Osteoblast (primary cell): ENCODE results near the gene IGFBP4. TPM values are rescaled to one million over a fixed set of nuclear protein-coding genes. Genes with fewer than 3 reads are reported as not detected.

ENCODE experiments used
- DNase-seq: peaks from one replicate; pipeline ENCODE4 v3.0.0; 2011; ENCODE audit warnings: low spot score, mixed read lengths; ENCODE audit not compliant: insufficient read length; ENCODE audit errors: missing footprints
- H2AFZ ChIP-seq: 2 replicates; pipeline ENCODE4 v1.6.0; 2011; ENCODE audit warnings: mild to moderate bottlenecking, low read length
- H3K27ac ChIP-seq: 2 replicates; pipeline ENCODE4 v1.5.1; 2011; ENCODE audit warnings: mild to moderate bottlenecking, low read depth, low read length, moderate library complexity
- H3K27me3 ChIP-seq: 2 replicates; pipeline ENCODE4 v1.6.0; 2012; ENCODE audit warnings: mild to moderate bottlenecking, control low read depth, inconsistent platforms, low read length, moderate library complexity; ENCODE audit not compliant: insufficient read depth
- H3K36me3 ChIP-seq: 2 replicates; pipeline ENCODE4 v1.5.1; 2011; ENCODE audit warnings: mild to moderate bottlenecking, low read length, control low read depth, moderate library complexity; ENCODE audit not compliant: insufficient read depth
- H3K4me1 ChIP-seq: 2 replicates; pipeline ENCODE4 v1.5.1; 2011; ENCODE audit warnings: mild to moderate bottlenecking, low read length, control low read depth, moderate library complexity; ENCODE audit not compliant: insufficient read depth
- H3K4me2 ChIP-seq: 2 replicates; pipeline ENCODE4 v1.6.0; 2011; ENCODE audit warnings: mild to moderate bottlenecking, low read length; ENCODE audit not compliant: insufficient read depth
- H3K4me3 ChIP-seq: fragments of 200-600 bp; sonication (generic); 3 replicates; pipeline ENCODE4 v1.5.1; 2012; ENCODE audit warnings: mild to moderate bottlenecking, low read length, inconsistent platforms; ENCODE audit not compliant: insufficient read depth
- H3K79me2 ChIP-seq: 2 replicates; pipeline ENCODE4 v1.6.0; 2012; ENCODE audit warnings: mild to moderate bottlenecking, low read length, control low read depth, inconsistent platforms; ENCODE audit not compliant: insufficient read depth
- H3K9me3 ChIP-seq: 2 replicates; pipeline ENCODE4 v1.5.1; 2011; ENCODE audit warnings: low read depth, low read length, control low read depth
- H4K20me1 ChIP-seq: 2 replicates; pipeline ENCODE4 v1.6.0; 2012; ENCODE audit warnings: mild to moderate bottlenecking, low read length, control low read depth; ENCODE audit not compliant: insufficient read depth
- total RNA-seq: library from RNA; depleted of rRNA; stranded (reverse); fragments of >200 nt; gene quantifications from 2 replicates; pipeline ENCODE4 v1.2.3, GENCODE V29; 2012
- TF ChIP-seq, protein P1 (sequence below): IDR thresholded peaks from 2 replicates; pipeline ENCODE4 v1.5.1; 2011; ENCODE audit warnings: mild to moderate bottlenecking, low read depth, low read length, moderate library complexity; ENCODE audit errors: extremely low read depth

IGFBP4 gene
- total RNA-seq, 1 donor = 666 TPM

GRCh38 chr17:40417609-40418427, 25.4 kb upstream of the IGFBP4 start, which contains the start of gene TOP2A:
TSS of gene TOP2A (minus strand) at chr17:40417896. CDS start at chr17:40417791, 105 bp downstream.
- Histone ChIP-seq H3K4me2 (peak within 1 kb of the TSS; percentile 100), H3K4me1 (peaks cover 26% of the 10 kb centered on the region), H4K20me1 (no peaks in the 10 kb centered on the region), H3K36me3 (peaks cover 8% of the 10 kb centered on the region), H3K27me3 (no peaks in the 10 kb centered on the region), H2AFZ (peak within 1 kb of the TSS; percentile 99), H3K27ac (peak within 1 kb of the TSS; percentile 83), H3K9me3 (no peaks in the 10 kb centered on the region), H3K4me3 (peak within 1 kb of the TSS; percentile 98), H3K79me2 (peaks cover 38% of the 10 kb centered on the region)
- peak; percentile 99 for DNase-seq
- TF ChIP-seq, protein P1, sequence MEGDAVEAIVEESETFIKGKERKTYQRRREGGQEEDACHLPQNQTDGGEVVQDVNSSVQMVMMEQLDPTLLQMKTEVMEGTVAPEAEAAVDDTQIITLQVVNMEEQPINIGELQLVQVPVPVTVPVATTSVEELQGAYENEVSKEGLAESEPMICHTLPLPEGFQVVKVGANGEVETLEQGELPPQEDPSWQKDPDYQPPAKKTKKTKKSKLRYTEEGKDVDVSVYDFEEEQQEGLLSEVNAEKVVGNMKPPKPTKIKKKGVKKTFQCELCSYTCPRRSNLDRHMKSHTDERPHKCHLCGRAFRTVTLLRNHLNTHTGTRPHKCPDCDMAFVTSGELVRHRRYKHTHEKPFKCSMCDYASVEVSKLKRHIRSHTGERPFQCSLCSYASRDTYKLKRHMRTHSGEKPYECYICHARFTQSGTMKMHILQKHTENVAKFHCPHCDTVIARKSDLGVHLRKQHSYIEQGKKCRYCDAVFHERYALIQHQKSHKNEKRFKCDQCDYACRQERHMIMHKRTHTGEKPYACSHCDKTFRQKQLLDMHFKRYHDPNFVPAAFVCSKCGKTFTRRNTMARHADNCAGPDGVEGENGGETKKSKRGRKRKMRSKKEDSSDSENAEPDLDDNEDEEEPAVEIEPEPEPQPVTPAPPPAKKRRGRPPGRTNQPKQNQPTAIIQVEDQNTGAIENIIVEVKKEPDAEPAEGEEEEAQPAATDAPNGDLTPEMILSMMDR = no peak

- peaks cover 26% of the 10 kb centered on the region for H3K4me1 ChIP-seq
- TF ChIP-seq, protein P1 = no peak
- no peaks in the 10 kb centered on the region for H3K9me3 ChIP-seq
- H3K4me2 ChIP-seq = peak overlapping the region; percentile 100
- peak overlapping the region; percentile 98 for H3K4me3 ChIP-seq
- H3K27me3 ChIP-seq = no peaks in the 10 kb centered on the region
- peak overlapping the region; percentile 83 for H3K27ac ChIP-seq
- peak overlapping the region; percentile 99 for H2AFZ ChIP-seq
- peaks cover 35% of the 10 kb centered on the region for H3K79me2 ChIP-seq
- peaks cover 6% of the 10 kb centered on the region for H3K36me3 ChIP-seq
- H4K20me1 ChIP-seq = no peaks in the 10 kb centered on the region
- DNase-seq = no peak
These were observed 24.9 kb upstream of the IGFBP4 start for GRCh38 chr17:40418428-40418706.

- peak overlapping the region; percentile 67 for H2AFZ ChIP-seq
- H3K79me2 ChIP-seq = peaks cover 27% of the 10 kb centered on the region
- TF ChIP-seq, protein P1 = no peak
- no peak overlapping the region for H3K27ac ChIP-seq
- H3K27me3 ChIP-seq = no peaks in the 10 kb centered on the region
- peaks cover 6% of the 10 kb centered on the region for H3K36me3 ChIP-seq
- H3K9me3 ChIP-seq = no peaks in the 10 kb centered on the region
- DNase-seq = no peak
- H3K4me1 ChIP-seq = peaks cover 23% of the 10 kb centered on the region
- H4K20me1 ChIP-seq = no peaks in the 10 kb centered on the region
- H3K4me2 ChIP-seq = no peak overlapping the region
- H3K4me3 ChIP-seq = no peak overlapping the region
These were observed 23.5 kb upstream of the IGFBP4 start for GRCh38 chr17:40419559-40420331.

GRCh38 chr17:40422990-40423633, 20.1 kb upstream of the IGFBP4 start:
- TF ChIP-seq, protein P1 = no peak
- Histone ChIP-seq H3K27ac (no peak overlapping the region), H3K4me3 (no peak overlapping the region), H3K79me2 (no peaks in the 10 kb centered on the region), H3K27me3 (no peaks in the 10 kb centered on the region), H3K4me2 (no peak overlapping the region), H3K36me3 (no peaks in the 10 kb centered on the region), H3K9me3 (no peaks in the 10 kb centered on the region), H4K20me1 (no peaks in the 10 kb centered on the region), H3K4me1 (no peaks in the 10 kb centered on the region), H2AFZ (peak overlapping the region; percentile 45)
- peak; percentile 72 for DNase-seq
